HEK293 (cell line): ENCODE data around the gene PAQR7.

Experiments used
- HOXA7 ChIP-seq: sonication (generic); formaldehyde crosslinking; IDR thresholded peaks from 2 replicates; pipeline ENCODE4 v1.8.1; 2022; ENCODE audit warnings: missing genetic modification reagents, borderline replicate concordance
- YY1 ChIP-seq: fragments of 450-650 bp; formaldehyde crosslinking; IDR thresholded peaks from 2 replicates; pipeline ENCODE4 v1.5.1; 2018; ENCODE audit warnings: missing biosample characterization, missing genetic modification characterization
- ZNF169 ChIP-seq: fragments of 450-650 bp; formaldehyde crosslinking; IDR thresholded peaks from 2 replicates; pipeline ENCODE4 v1.5.1; 2016; ENCODE audit warnings: missing biosample characterization, missing genetic modification characterization

DNA sequence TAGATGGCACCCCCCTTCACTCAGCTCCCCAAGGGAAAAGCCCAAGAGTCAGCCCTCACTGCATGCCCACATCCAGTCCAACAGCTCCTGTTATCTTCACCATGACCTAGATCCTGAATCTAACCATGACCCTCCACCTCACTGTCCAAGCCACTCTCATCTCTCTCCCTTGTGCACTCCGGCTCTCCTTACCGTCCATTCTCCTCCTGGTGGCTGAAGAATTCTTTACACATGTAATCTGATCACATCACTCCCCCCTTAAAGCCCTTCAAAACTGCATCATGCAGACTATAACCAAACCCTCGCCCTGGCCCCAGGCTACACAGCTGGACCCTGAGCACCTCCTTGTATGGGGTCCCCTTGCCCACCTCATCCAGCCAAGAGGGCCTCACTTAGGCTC is 14.0 kb upstream of the PAQR7 start:
- no peak for TF ChIP-seq YY1
- no peak for TF ChIP-seq ZNF169 (tag by site-specific recombination)
- TF ChIP-seq HOXA7 (CRISPR knock-in tag) = no peak
